Nephron progenitor cell (in vitro differentiated cells): ENCODE measurements around the gene TTC3.

Experiments used
- DNase-seq: peaks from one replicate; pipeline ENCODE4 v3.0.0; 2021
- H3K27ac Mint-ChIP-seq: 2 replicates; pipeline ENCODE4 v1.8.0; 2021; ENCODE audit warnings: mild to moderate bottlenecking, moderate library complexity, mixed read lengths
- H3K27me3 Mint-ChIP-seq: 2 replicates; pipeline ENCODE4 v1.8.0; 2021; ENCODE audit warnings: mild to moderate bottlenecking, low read depth, mixed read lengths; ENCODE audit not compliant: poor library complexity
- H3K36me3 Mint-ChIP-seq: 2 replicates; pipeline ENCODE4 v1.8.0; 2021; ENCODE audit warnings: low read depth, mixed read lengths
- H3K4me1 Mint-ChIP-seq: 2 replicates; pipeline ENCODE4 v1.8.0; 2021; ENCODE audit warnings: mixed read lengths
- H3K4me3 Mint-ChIP-seq: 2 replicates; pipeline ENCODE4 v1.8.0; 2021; ENCODE audit warnings: mild to moderate bottlenecking, moderate library complexity, mixed read lengths
- H3K9me3 Mint-ChIP-seq: 2 replicates; pipeline ENCODE4 v1.8.0; 2021; ENCODE audit warnings: mild to moderate bottlenecking, moderate library complexity, mixed read lengths
- TF ChIP-seq, protein P1 (sequence below): fragments of 200-600 bp; sonication (generic); IDR thresholded peaks from 2 replicates; pipeline ENCODE4 v1.5.0; 2021; ENCODE audit warnings: antibody characterized with exemption

TTC3 gene, protein sequence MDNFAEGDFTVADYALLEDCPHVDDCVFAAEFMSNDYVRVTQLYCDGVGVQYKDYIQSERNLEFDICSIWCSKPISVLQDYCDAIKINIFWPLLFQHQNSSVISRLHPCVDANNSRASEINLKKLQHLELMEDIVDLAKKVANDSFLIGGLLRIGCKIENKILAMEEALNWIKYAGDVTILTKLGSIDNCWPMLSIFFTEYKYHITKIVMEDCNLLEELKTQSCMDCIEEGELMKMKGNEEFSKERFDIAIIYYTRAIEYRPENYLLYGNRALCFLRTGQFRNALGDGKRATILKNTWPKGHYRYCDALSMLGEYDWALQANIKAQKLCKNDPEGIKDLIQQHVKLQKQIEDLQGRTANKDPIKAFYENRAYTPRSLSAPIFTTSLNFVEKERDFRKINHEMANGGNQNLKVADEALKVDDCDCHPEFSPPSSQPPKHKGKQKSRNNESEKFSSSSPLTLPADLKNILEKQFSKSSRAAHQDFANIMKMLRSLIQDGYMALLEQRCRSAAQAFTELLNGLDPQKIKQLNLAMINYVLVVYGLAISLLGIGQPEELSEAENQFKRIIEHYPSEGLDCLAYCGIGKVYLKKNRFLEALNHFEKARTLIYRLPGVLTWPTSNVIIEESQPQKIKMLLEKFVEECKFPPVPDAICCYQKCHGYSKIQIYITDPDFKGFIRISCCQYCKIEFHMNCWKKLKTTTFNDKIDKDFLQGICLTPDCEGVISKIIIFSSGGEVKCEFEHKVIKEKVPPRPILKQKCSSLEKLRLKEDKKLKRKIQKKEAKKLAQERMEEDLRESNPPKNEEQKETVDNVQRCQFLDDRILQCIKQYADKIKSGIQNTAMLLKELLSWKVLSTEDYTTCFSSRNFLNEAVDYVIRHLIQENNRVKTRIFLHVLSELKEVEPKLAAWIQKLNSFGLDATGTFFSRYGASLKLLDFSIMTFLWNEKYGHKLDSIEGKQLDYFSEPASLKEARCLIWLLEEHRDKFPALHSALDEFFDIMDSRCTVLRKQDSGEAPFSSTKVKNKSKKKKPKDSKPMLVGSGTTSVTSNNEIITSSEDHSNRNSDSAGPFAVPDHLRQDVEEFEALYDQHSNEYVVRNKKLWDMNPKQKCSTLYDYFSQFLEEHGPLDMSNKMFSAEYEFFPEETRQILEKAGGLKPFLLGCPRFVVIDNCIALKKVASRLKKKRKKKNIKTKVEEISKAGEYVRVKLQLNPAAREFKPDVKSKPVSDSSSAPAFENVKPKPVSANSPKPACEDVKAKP (N-terminal part only)

DNA sequence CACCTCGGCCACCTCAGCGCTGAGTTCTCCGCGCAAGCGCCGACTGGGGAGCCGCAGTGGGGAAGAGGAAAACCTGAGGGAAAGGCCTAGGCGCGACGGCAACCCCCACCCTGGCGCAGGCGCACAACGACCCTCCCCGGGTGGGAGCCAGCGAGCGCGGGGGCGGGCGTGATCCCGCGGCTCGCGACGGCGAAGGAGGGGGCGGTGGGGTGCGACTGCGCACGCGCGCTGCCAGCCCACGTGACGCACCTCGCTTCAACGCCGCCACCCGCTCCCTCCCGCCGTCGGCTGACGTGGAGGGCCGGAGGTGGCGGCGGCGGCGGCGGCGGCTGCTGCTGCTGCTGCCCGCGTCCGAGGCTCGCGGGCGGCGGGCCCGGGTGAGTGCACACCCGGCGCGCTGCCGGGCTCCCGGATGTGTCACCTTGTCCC, at the start of gene TTC3, which contains the start of gene PIGP:
Gene TTC3 (plus strand): TSS at position 267 of the 429 bp plus-strand sequence. CDS start 14,004 bp downstream, outside the sequence.
Gene PIGP (minus strand): TSS at position 84 of the 429 bp plus-strand sequence. CDS start 556 bp downstream, outside the sequence.
- peak; percentile 99 for DNase-seq
- H3K27me3 Mint-ChIP-seq: no peaks in the 10 kb centered on the region
- peaks cover 45% of the 10 kb centered on the region for H3K4me1 Mint-ChIP-seq
- TF ChIP-seq, protein P1, sequence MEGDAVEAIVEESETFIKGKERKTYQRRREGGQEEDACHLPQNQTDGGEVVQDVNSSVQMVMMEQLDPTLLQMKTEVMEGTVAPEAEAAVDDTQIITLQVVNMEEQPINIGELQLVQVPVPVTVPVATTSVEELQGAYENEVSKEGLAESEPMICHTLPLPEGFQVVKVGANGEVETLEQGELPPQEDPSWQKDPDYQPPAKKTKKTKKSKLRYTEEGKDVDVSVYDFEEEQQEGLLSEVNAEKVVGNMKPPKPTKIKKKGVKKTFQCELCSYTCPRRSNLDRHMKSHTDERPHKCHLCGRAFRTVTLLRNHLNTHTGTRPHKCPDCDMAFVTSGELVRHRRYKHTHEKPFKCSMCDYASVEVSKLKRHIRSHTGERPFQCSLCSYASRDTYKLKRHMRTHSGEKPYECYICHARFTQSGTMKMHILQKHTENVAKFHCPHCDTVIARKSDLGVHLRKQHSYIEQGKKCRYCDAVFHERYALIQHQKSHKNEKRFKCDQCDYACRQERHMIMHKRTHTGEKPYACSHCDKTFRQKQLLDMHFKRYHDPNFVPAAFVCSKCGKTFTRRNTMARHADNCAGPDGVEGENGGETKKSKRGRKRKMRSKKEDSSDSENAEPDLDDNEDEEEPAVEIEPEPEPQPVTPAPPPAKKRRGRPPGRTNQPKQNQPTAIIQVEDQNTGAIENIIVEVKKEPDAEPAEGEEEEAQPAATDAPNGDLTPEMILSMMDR: no peak
- peaks cover 15% of the 10 kb centered on the region for H3K9me3 Mint-ChIP-seq
- peak within 1 kb of the TSS; percentile 95 for H3K4me3 Mint-ChIP-seq
- peaks cover 34% of the 10 kb centered on the region for H3K36me3 Mint-ChIP-seq
- H3K27ac Mint-ChIP-seq: peak within 1 kb of the TSS; percentile 98

DNA sequence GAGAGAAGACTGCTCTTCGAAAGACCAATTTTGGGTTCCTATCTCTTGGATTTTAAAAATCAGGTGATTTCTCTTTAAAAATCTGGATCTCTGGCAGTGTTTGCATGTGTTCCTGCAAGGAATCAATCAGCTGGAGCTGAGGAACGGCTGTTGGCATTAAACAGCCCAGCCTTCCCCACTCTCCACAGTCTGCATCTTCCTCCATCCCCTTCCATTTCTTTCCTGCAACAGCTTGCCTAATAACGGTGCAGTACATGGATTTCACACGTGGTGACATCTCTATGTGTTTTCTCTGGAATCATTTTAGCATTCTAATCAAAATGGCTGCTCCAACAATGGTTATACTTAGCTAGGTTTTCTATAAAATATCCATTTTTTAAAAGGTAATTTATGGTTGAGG, 46.6 kb upstream of the TTC3 start:
- TF ChIP-seq, protein P1: no peak
- no peak for DNase-seq
- no peak overlapping the region for H3K4me3 Mint-ChIP-seq
- H3K9me3 Mint-ChIP-seq: no peaks in the 10 kb centered on the region
- no peak overlapping the region for H3K27ac Mint-ChIP-seq
- H3K27me3 Mint-ChIP-seq: peaks cover 4% of the 10 kb centered on the region
- no peaks in the 10 kb centered on the region for H3K36me3 Mint-ChIP-seq
- no peaks in the 10 kb centered on the region for H3K4me1 Mint-ChIP-seq

DNA sequence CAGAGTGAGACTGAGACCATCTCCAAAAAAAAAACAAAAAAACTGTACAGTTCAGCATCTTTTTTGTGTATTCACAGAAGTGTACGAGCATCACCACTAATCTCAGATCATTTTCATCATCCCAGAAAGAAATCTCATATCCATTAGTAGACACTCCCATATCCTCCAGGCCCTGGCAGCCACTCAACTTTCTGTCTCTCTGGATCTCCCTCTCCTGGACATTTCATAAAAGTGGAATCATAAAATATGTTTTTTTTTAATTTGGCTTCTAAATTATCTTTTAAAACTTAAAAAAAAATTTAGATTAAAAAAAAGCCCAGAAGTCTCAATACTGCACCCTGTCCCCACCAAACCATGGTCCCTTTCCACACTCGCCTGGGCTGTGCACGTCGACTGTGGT, 44.5 kb upstream of the TTC3 start:
- H3K27ac Mint-ChIP-seq: no peak overlapping the region
- no peaks in the 10 kb centered on the region for H3K9me3 Mint-ChIP-seq
- no peak for DNase-seq

DNA sequence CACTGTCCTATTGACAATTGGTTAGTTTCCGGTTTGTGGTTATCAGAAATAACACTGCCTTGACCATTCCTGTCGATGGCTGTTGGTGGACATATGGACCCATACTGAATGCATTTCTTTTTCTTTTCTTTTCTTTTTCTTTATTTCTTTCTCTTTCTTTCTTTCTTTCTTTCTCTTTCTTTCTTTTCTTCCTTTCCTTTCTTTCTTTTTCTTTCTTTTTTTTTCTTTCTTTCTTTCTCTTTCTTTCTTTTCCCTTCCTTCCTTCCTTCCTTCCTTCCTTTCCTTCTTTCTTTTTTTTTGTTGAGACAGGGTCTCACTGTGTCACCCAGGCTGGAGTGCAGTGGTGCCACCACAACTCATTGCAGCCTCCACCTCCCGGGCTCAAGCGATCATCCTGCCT, 42.2 kb upstream of the TTC3 start:
- Mint-ChIP-seq H3K27me3 (peaks cover 11% of the 10 kb centered on the region), H3K36me3 (no peaks in the 10 kb centered on the region), H3K27ac (no peak overlapping the region), H3K9me3 (no peaks in the 10 kb centered on the region), H3K4me3 (no peak overlapping the region), H3K4me1 (no peaks in the 10 kb centered on the region)
- TF ChIP-seq, protein P1: no peak
- no peak for DNase-seq

More for the DNA sequence above, 44.5 kb upstream of the TTC3 start:
- TF ChIP-seq, protein P1: no peak
- Mint-ChIP-seq H3K4me3 (no peak overlapping the region), H3K4me1 (no peaks in the 10 kb centered on the region), H3K27me3 (peaks cover 7% of the 10 kb centered on the region), H3K36me3 (no peaks in the 10 kb centered on the region)

DNA sequence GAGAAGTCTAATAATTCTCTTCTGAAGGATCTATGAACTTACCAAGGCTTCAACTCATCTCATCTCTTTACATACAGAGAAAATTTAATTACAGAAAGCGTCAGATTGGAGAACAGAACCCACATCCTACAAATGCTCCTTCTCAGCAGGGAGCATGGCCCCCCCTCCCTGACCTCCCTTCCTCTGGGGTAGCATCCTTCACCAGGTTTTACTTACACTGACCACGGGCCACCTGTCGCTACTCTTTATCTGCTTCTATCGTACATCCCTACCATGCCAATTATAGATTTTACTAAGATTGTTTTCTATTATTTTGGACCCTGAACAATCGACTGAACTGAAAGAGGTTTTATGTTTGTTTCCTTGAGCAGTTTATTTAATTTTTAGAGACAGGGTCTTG, 40.8 kb upstream of the TTC3 start:
- TF ChIP-seq, protein P1: no peak
- Mint-ChIP-seq H3K4me3 (no peak overlapping the region), H3K27ac (no peak overlapping the region), H3K4me1 (no peaks in the 10 kb centered on the region), H3K9me3 (no peaks in the 10 kb centered on the region), H3K36me3 (no peaks in the 10 kb centered on the region), H3K27me3 (peaks cover 15% of the 10 kb centered on the region)
- no peak for DNase-seq
